Fibroblast of villous mesenchyme (primary cell): ENCODE data around the gene FILIP1. TPM values are rescaled to one million over a fixed set of nuclear protein-coding genes. Genes with fewer than 3 reads are reported as not detected.

Source experiments
- DNase-seq: peaks from one replicate; pipeline ENCODE4 v3.0.0-alpha.2; 2010; ENCODE audit warnings: low read depth
- H3K4me3 ChIP-seq: 2 replicates; pipeline ENCODE4 v1.5.1; 2011; ENCODE audit warnings: low read depth, mild to moderate bottlenecking, low read length
- CTCF ChIP-seq: IDR thresholded peaks from 2 replicates; pipeline ENCODE4 v1.5.1; 2012; ENCODE audit warnings: low read depth, mild to moderate bottlenecking, low read length; ENCODE audit not compliant: insufficient read depth
- total RNA-seq: library from RNA; depleted of rRNA; stranded (reverse); fragments of >200 nt; gene quantifications from 2 replicates; pipeline ENCODE4 v1.2.3, GENCODE V29; 2012

The FILIP1 gene
- total RNA-seq, 1 donor = 0.43 TPM

DNA sequence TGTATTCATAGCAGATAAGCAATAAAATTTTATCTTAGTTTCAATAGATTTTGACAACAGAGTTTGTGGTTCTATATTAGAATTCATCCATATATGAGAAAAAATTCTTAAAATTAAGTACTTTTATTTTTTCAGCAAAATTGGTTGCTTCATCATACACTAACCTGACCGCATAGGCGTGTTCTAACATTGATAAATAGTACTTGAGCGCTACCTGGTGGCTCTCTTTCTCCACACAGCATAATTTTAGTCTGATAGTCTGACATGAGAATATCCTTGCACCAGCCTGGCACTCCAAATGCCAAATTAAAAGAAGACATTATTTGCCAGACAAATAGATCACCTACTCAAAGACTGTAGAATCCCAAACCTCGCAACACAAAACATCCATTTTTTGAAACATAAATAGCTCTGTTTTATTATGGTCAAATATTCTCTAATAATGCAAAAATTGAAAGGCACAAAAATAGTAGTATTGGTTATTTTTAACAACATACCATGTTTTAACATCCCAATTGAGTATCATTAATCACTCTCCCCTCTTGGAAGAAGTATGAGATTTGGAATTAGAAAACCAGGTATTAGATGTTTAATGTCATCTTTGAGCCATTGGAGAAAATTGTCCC, 33.0 kb upstream of the FILIP1 start:
- TF ChIP-seq CTCF = peak; percentile 72
- peak; percentile 82 for DNase-seq
- H3K4me3 ChIP-seq = no peak overlapping the region

DNA sequence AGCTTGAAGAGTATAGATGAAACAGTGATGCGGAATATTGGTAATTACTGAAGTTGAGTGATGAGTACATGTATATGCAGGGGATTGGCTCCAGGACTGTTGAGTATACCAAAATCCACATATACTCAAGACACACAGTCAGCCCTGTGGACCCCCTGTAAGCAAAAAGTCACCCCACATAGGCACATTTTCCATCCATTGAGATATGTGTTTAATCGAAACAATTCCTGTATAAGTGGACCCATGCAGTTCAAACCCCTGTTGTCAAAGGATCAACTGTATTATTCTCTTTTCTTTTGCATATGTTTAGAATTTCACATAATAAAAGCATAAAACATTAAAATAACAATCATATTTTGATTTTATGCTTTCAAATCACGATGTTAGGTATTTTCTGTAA, 32.1 kb upstream of the FILIP1 start:
- no peak for DNase-seq
- no peak overlapping the region for H3K4me3 ChIP-seq
- TF ChIP-seq CTCF = no peak

- no peak for TF ChIP-seq CTCF
Measured at GRCh38 chr6:75524322-75524972, 30.8 kb upstream of the FILIP1 start.

GRCh38 chr6:75516757-75517156, 23.2 kb upstream of the FILIP1 start:
- DNase-seq = no peak
- TF ChIP-seq CTCF = no peak
- no peak overlapping the region for H3K4me3 ChIP-seq

More at GRCh38 chr6:75524322-75524972, 30.8 kb upstream of the FILIP1 start:
- DNase-seq = peak; percentile 92
- H3K4me3 ChIP-seq = peak overlapping the region; percentile 3

DNA sequence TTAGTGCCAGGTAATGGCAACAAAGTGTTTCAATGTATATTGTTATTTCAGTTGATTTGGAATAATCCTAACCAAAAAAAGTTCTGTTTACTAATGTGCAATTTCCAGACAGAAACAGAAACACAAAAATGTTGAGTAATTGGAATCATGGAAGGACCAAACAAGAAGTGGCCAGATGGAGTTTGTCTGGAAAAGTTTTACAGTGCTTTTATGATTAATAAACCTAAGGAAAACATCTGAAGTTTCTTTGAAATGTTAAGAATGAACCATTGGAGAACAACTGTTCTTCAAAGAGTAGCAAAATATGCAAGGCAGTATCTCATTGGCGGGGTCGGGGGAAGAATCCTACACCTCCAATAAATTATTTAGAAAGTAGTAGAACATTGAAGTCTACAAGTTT, 19.0 kb upstream of the FILIP1 start:
- DNase-seq = peak; percentile 32
- no peak for TF ChIP-seq CTCF
- H3K4me3 ChIP-seq = no peak overlapping the region

GRCh38 chr6:75505424-75505823, 11.8 kb upstream of the FILIP1 start:
- DNase-seq = no peak
- no peak for TF ChIP-seq CTCF
- H3K4me3 ChIP-seq = no peak overlapping the region
